IPS DF 4.7 (cell line): ENCODE measurements around the gene LMTK2.

Source experiments
- DNase-seq: peaks from one replicate; pipeline ENCODE4 v3.0.0-alpha.2; 2013; ENCODE audit warnings: low spot score; ENCODE audit errors: extremely low read depth

The LMTK2 gene

DNA sequence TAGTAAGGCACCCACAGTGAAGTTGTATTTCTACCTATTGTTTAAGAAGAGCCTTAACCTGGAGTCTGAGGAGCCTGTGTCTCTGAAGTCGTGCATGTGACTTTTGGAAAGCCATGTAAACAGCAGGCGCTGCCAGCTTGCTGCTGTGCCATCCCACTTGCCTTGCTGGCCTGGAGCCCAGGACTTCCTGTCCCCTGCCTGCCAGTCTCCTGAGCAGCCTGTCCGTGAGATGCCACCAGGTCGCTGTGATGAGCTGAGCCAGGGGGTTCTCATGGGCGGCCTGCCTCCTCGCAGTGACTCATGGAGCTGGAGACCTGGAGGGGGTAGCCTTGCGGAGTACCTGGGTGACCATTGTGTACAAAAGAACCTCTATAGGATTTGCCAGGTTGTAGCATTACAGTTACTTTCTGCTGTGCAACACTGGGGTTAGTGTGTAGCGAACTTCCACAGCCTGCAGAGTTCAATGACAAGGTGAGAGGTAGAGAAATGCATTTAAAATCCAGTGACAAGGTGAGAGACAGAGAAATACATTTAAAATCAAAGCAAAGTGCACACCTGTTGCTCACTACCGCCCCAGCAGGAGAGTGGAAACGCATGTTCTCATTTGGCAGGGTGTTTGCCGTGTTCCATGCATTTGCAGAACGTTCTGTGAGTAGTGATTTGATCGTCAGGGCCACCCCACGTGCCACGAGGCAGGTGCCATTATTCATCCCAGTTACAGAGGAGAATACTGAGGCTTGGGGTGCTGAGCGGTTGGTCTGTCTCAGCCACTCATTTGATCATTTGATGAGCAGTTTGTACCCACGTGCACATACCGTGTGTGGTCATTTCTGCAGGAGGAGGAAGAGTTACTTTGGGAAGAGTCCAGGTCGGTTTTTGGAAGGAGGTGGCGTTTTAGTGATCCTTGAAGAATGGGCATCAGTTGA lies 67.9 kb downstream of the LMTK2 start:
- no peak for DNase-seq

DNA sequence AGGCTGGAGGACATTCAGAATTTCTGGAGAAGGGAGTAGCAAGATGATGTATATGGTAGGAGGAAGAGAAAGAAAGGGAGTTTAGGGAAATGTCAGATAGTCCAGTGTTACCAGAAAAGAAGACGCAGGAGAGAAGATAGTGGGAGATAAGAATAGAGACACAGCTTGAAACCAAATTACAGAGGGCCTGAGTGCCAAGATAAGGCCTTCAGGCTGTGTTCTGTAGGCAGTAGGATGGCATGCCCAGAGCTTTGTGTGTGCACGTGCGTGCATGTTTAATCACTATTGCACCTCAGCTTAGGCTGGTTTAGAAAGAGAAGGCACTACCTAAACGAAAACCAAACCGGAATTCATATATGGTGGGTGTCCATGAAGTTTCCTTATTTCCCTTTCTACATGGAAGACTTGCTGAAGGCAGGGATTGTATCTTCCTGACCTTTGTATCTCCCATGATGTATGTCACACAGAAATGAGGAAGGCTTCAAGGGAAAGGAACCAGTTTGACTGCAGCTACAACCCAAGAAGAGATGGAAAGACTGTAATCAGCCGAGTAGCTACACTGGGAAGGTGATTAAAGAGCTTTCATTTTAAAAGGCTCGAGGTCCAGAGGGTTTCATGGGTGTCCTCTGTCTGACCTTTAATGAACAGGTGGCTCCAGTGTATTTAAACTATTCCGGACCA lies 68.7 kb downstream of the LMTK2 start:
- DNase-seq: no peak

DNA sequence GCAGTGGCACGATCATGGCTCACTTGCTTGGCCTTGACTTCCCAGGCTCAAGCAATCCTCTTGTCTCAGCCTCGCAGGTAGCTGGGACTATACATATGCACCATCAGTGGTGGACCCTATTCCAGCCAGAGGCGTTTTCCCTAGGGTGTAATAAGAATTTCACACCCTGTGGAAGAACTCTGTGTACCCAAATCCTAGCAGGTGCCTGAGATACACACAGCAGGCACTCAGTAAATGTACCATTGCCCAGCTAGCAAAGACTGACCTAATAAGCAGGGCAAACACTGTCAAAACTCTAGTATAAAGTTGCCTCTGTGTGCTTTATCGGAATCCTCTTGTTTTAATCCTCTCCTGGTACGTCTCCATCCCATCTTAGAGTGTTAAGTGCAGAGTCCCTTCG lies 70.9 kb downstream of the LMTK2 start:
- no peak for DNase-seq

DNA sequence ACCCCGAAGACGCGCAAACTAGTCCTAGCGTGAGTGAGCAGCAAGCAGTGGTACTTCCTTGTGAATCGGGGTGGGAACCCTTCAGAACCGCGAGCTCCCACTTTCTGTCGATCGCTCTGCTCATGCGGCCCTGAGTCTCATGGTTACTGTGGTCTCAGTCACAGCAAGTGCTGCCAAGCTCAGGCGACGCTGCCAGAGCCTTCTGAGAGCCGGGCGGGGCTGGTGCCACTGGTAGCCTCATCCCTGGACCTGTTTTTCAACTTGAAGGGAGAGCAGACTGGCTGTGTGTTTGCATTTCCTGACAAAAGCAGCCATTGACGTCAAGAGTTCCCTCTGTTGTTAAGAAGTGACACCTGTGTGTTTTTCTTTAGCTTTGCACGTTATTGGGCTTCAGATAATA lies 71.7 kb downstream of the LMTK2 start:
- no peak for DNase-seq

DNA sequence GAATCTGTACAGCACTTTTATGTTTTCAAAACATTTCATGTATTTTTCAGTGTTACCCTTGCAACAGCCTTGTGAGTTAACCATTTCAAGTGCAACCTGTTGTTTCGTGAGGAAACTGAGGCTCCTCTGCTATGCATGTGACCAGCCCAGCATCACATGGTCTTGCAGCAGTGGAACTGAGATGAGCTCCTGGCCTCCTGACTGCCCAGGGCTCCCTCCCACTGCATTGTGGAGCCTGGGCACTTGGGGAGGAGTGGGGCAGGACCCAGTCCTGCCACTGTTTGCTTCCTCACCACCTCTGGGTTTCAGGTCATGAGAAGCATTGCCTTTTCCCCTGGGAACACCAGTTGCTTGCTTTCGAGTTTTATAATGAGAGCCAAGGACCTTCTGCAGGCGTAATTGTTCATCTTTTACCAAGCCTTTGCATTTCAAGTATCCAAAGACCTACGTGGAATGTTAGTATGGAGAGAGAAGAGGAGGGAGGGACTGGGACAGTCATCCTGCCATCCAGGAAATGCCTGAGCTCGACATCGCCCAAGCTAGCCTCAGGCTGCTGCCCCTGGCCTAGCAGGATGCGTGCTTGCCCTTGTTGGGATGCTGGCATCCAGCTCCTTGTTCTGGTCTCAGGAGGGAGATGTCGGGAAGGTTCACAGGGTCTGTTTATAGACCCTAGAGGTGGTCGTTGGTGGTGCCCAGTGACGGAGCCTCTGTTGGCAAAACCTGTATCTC lies 72.3 kb downstream of the LMTK2 start:
- DNase-seq: no peak

DNA sequence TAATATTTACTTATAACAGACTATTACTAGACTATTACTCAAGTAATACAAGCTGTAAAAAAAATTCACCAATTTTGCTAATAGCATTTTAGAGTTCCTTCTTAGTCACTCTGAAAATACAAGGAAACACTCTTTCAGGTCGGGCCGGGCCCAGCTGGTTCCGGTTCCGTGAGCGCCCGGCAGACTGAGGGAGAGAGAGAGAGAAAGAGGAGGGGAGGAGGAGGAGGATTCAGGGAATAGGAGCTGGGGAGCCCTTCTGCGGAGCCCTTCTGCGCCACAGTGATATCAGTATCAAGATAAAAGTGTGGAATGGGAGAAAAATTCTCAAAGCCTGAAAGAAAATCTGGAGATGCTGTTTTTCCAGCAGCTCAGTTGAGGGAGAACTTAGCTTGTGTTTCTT lies 74.1 kb downstream of the LMTK2 start:
- DNase-seq: no peak

DNA sequence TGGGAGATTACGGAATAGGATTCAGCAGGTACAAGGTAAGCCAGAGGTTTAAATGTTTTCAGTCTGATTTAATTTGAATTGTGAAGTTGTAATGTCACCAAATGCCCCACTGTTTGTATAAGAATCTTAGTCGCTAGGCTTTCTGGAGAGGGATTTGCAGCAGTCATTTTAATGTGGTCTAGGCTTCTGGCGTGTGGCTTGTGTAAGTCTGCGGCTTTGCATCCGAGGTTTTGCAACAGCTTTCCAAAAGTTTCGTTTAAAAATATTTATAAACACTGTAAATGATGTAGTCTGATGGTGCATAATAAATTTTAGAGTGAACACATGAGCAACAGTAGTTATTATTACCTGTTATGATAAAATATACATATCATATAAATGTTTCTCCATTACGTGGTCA lies 78.4 kb downstream of the LMTK2 start:
- no peak for DNase-seq

DNA sequence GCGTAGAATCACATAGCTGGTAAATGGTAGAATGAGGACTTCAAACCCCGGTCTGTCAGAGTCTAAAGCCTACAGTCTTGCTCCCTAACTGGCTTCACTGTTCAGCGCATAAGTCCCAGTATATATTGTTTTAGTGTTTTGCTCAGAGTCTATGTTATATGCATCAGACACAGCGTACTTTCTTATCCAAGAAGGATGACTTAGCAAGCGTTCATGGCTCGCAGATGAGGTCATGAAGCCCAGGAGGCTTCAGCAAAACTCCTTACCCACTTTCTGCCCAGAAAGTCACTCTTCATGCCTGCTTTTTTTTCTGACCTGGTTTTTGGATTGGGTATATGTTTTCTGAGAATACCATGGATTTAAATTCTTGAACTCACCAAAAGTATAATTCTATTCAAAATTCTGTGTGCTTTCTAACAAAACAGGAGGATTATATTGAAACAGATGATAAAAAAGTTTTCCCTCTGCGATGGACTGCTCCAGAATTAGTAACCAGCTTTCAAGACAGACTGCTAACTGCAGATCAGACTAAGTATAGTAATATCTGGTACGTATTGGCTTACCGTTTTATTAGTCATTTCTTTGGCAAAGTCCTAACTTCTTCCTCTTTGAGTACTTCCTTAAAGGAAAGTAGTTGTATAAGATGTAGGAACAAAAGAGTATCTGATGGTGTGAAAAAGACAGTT lies 79.9 kb downstream of the LMTK2 start:
- no peak for DNase-seq

DNA sequence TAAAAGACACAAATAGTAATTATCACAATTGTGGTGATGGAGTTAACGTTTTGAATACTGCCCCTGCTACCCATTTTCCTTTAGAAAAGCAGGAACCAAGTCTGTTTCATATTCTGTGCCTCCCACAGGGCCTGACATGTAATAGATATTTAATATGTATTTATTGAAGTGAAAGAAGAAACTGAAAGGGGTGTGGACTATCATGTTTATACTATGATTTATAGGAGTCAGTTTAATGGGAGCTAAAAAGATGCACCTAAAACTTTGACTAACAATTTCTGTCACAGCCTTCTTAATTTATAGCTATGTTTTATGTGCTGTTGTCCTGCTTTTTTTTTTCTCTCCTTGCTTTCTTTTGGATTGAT lies 80.5 kb downstream of the LMTK2 start:
- DNase-seq: no peak

DNA sequence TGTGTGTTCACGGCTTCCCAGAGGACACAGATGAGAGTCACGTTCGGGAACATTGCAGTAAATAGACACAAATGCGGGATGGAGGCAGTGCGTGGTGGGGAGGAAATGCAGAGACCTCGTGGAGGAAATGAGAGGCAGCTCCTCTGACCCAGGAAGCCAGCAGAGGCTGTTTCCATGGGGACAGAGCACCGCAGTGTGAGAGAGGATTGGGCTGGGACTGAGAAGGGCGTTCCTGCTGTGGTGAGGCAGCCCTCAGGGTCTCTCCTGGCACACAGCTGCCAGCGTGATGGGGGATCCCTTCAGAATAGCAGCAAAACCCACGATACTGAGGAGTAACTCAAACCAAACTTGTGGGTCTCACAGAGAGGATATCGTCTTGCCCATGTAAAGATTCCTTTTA lies 82.9 kb downstream of the LMTK2 start:
- DNase-seq: no peak

DNA sequence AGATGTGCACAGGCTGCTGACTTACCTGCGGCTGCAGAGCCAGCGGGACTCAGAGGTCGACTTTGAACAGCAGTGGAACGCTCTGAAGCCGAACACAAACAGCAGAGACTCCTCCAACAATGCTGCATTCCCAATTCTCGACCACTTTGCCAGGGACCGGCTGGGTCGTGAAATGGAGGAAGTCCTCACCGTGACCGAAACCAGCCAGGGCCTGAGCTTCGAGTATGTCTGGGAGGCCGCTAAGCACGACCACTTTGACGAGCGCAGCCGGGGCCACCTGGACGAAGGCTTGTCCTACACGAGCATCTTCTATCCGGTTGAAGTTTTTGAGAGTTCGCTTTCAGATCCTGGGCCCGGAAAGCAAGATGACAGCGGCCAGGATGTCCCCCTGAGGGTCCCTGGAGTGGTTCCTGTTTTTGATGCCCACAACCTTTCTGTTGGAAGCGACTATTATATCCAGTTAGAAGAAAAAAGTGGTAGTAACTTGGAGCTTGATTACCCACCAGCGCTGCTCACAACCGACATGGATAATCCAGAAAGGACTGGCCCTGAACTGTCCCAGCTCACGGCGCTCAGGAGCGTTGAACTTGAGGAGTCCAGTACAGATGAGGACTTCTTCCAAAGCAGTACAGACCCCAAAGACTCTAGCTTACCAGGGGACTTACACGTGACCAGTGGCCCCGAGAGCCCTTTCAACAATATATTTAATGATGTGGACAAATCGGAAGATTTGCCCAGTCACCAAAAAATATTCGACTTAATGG lies 85.2 kb downstream of the LMTK2 start:
- no peak for DNase-seq

DNA sequence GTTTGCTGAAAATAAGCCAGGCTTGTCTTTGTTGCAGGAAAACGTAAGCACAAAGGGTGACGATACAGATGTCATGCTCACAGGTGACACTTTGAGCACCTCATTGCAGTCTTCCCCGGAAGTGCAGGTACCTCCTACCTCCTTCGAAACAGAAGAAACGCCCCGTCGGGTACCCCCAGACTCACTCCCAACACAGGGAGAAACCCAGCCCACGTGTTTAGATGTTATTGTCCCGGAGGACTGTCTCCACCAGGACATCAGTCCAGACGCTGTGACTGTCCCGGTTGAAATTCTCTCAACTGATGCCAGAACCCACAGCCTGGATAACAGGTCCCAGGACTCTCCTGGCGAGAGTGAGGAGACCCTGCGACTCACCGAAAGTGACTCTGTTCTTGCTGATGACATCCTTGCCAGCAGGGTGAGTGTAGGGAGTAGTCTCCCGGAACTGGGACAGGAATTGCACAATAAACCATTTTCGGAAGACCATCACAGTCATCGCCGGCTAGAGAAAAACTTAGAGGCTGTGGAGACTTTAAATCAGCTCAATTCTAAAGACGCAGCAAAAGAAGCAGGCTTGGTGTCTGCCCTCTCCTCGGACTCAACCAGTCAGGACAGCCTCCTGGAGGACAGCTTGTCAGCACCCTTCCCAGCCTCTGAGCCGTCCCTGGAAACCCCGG lies 86.3 kb downstream of the LMTK2 start:
- DNase-seq: no peak

DNA sequence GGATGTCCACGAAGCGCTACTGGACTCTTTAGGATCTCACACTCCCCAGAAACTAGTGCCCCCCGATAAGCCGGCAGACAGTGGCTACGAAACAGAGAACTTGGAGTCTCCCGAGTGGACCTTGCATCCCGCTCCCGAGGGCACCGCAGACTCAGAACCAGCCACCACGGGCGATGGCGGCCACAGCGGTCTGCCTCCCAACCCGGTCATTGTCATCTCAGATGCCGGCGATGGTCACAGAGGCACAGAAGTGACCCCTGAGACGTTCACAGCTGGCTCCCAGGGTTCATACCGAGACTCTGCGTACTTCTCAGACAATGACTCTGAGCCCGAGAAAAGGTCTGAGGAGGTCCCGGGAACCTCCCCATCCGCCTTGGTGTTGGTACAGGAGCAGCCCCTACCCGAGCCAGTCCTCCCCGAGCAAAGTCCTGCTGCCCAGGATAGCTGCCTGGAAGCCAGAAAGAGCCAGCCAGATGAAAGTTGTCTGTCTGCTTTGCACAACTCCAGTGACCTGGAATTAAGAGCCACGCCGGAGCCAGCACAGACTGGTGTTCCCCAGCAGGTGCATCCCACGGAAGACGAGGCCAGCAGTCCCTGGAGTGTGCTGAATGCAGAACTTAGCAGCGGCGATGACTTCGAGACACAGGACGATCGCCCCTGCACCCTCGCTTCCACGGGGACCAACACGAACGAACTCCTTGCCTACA lies 87.0 kb downstream of the LMTK2 start:
- no peak for DNase-seq

DNA sequence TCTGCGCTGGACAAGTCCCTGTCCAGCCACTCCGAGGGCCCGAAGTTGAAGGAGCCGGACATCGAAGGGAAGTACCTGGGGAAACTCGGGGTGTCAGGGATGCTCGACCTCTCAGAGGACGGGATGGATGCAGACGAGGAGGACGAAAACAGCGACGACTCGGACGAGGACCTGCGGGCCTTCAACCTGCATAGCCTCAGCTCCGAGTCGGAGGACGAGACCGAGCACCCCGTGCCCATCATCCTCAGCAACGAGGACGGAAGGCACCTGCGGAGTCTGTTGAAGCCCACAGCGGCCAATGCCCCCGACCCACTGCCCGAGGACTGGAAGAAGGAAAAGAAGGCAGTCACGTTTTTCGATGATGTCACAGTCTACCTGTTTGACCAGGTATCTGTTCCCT lies 87.5 kb downstream of the LMTK2 start:
- no peak for DNase-seq

DNA sequence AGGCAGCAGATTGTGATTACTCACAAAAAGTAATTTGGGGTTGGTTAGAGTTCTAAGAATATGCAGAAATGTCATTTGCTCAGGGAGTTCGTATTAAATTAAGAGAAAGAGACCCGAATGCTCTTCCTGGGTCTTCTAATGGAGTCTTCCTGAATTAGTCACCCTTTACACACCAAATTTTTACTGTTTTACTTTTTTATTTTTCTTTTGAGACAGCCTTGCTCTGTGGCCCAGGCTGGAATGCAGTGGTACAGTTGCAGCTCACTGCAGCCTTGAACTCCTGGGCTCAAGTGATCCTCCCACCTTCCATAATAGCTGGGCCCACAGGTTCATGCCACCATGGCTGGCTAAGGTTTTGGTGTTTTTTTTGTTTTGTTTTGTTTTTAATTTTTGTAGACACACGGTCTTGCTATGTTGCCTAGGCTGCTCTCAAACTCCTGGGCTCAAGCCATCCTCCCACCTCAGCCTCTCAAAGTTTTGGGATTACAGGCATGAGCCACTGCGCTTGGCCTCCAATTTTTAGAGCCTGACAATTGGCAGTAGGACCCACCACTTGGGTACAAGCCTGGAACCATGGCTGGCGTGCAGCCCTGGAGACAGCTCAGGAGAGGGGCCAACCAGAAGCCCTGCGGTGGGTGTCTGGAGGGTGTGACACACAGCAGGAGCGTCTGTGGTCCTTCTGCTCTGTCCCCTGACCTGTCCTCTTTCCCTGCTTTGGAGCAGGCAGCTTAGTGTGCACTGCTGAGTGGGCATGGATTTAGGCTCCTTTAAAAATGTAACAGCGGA lies 88.2 kb downstream of the LMTK2 start:
- DNase-seq: no peak

DNA sequence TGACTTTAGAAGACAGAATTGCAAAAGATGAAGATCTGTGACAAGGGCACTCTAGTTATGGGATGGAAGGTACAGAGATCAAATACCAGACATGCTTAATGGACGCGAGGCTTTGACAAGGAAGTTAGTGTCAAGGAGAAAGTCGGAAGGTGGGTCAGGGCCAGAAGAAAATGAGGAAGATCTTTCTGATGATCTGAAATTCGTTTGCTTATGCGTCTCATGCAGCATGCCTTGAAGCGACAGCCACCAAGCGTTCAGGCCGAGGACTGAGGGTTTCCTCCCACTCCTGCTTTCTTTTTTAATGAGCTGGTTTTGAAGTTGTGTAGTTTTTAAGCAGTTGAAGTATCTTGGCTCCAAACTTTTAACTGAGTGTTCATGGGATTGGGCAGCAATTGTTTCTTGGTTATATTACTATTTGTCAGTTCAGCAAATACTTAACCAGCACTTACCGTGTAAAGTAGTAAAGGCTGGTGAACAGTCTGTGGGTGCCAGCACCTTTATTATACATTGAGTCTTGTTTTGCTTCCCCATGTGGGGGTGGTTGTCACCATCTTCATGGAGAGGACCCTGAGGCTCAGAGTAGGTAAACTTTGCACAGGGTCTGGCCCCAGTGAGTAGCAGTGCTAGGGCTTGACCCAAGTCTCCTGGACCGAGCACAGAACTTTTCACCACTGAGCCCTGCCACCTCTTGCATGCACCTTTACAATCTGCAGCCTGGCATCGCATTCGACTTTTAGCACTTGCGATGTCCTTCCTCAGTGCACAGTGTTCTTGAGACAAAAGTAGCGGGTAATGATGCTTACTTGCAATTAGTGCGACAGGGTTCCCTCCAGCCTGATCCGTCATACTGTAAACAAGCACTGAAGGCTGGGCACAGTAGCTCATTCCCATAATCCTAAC lies 90.3 kb downstream of the LMTK2 start:
- DNase-seq: no peak

DNA sequence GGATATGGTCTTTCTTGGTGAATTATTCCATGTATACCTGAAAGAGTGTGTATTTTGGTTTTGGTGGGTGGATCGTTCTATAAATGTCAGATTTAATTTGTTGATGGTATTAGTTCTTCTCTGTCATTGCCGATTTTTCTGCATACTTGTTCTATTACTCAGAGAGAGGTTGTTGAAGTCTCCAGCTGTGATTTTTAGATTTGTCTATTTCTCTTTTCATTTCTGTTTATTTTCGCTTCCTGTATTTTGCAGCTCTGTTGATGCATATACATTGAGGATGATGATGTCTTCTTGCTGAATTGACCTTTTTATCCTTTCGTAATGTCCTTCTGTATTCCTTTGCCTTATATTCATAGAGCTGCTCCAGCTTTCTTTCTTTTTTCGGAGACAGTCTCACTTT lies 92.5 kb downstream of the LMTK2 start:
- DNase-seq: no peak

DNA sequence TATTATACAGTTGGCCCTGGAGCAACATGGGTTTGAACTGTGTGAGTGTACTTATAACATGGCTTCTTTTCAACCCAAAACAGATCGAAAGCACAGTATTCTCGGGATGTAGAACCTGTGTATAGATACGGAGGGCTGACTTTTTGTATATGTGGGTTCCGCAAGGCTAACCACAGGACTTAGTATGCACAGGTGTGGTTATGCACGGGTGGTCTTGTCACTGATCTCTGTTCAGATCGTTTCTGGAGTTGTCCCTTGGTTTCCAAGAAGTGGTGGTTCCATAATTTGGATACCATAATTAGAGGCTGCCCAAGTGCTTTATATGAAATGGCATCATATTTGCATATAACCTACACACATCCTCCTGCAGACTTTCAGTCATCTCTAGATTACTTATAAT lies 93.7 kb downstream of the LMTK2 start:
- no peak for DNase-seq
